GM15510 (cell line): ENCODE results near the gene BHLHA9.

ENCODE experiments used
- POLR2A ChIP-seq: IDR thresholded peaks from 3 replicates; pipeline ENCODE4 v1.6.1; 2011; ENCODE audit warnings: borderline replicate concordance; ENCODE audit not compliant: insufficient read length; ENCODE audit errors: extremely low read depth

BHLHA9 gene

GRCh38 chr17:1313270-1314005 lies 43.2 kb downstream of the BHLHA9 start:
- no peak for TF ChIP-seq POLR2A

- no peak for TF ChIP-seq POLR2A
Measured at GRCh38 chr17:1315409-1315808, 45.2 kb downstream of the BHLHA9 start.

- TF ChIP-seq POLR2A: no peak
Measured at GRCh38 chr17:1315891-1316403, 45.7 kb downstream of the BHLHA9 start.
